HG03039 (cell line): Measurements from ENCODE around the gene PLB1.

Experiments used
- ATAC-seq: cut with Tn5 transposase; IDR thresholded peaks from one replicate; pipeline ENCODE4 v1.9.1; 2021; ENCODE audit warnings: mild to moderate bottlenecking, moderate library complexity; ENCODE audit not compliant: unreplicated experiment

The PLB1 gene, protein sequence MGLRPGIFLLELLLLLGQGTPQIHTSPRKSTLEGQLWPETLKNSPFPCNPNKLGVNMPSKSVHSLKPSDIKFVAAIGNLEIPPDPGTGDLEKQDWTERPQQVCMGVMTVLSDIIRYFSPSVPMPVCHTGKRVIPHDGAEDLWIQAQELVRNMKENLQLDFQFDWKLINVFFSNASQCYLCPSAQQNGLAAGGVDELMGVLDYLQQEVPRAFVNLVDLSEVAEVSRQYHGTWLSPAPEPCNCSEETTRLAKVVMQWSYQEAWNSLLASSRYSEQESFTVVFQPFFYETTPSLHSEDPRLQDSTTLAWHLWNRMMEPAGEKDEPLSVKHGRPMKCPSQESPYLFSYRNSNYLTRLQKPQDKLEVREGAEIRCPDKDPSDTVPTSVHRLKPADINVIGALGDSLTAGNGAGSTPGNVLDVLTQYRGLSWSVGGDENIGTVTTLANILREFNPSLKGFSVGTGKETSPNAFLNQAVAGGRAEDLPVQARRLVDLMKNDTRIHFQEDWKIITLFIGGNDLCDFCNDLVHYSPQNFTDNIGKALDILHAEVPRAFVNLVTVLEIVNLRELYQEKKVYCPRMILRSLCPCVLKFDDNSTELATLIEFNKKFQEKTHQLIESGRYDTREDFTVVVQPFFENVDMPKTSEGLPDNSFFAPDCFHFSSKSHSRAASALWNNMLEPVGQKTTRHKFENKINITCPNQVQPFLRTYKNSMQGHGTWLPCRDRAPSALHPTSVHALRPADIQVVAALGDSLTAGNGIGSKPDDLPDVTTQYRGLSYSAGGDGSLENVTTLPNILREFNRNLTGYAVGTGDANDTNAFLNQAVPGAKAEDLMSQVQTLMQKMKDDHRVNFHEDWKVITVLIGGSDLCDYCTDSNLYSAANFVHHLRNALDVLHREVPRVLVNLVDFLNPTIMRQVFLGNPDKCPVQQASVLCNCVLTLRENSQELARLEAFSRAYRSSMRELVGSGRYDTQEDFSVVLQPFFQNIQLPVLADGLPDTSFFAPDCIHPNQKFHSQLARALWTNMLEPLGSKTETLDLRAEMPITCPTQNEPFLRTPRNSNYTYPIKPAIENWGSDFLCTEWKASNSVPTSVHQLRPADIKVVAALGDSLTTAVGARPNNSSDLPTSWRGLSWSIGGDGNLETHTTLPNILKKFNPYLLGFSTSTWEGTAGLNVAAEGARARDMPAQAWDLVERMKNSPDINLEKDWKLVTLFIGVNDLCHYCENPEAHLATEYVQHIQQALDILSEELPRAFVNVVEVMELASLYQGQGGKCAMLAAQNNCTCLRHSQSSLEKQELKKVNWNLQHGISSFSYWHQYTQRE (N-terminal part only)

DNA sequence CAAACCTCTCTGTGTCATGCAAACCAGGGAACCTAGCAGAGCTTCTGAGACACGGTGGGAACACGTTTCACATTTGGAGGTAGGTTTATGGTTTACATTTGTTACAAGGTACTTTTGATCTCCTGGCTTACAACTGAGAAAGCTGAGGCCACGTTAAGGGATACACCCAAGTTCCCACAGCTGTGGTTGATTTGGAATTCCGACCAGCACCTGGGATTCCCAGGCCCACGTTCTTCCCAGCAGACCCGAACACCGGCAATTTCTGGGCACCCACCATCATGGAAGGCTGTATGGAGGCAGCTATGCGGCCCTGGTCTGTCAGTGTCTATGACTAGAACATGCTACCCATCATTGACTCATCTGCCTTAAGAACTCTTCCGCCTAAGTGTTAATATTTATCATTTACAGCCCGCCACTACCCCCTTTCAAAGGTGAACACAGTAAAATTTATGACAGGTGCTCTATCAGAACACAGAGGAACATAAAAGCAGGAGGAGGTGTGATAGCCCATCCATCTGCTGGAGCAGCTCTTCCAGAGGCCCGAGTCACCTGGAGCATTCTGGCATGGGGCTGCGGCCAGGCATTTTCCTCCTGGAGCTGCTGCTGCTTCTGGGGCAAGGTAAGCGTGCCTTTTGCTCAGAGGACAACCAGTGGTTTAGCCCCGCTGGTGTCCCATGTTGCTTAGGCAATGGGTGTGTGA lies at the start of gene PLB1:
PLB1 (plus strand) TSS at position 510 of the 700 bp plus-strand sequence; CDS start at position 565, 55 bp downstream.
- no peak for ATAC-seq

DNA sequence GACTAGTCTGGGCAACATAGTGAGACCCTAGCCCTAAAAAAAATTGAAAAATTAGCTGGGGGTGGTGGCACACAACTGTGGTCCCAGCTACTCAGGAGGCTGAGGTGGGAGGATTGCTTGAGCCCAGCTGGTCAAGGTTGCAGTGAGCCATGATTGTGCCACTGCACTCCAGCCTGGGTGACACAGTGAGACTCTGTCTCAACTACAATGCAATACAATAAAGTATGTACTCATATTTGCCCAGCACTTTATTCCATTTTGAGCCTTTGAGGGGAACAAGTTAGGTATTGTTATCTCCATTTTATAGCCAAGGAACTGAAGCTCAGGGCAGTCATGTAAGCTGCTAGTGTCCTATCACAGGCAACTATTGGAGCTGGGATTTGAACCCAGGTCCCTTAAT lies 49.3 kb upstream of the PLB1 start:
- no peak for ATAC-seq

DNA sequence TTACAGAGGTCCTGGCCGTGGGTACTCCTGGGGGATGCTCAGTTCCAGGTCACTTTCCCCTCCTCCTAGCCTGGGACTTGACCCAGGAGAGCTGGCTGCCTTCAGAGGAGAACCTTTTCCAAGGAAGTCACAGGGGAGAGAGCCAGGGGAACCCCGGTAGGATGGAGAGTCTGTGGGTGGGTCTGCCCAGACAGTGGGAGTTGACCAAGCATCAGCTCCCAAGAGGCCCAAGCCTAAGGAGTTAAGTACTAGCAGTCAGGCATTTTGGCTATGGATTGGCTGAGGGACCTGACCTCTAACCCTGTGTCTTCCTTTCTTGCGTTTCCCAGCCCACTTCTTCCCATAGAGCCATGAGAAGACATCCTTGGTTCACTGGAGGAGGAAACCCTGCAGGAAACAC lies 48.8 kb upstream of the PLB1 start:
- no peak for ATAC-seq

DNA sequence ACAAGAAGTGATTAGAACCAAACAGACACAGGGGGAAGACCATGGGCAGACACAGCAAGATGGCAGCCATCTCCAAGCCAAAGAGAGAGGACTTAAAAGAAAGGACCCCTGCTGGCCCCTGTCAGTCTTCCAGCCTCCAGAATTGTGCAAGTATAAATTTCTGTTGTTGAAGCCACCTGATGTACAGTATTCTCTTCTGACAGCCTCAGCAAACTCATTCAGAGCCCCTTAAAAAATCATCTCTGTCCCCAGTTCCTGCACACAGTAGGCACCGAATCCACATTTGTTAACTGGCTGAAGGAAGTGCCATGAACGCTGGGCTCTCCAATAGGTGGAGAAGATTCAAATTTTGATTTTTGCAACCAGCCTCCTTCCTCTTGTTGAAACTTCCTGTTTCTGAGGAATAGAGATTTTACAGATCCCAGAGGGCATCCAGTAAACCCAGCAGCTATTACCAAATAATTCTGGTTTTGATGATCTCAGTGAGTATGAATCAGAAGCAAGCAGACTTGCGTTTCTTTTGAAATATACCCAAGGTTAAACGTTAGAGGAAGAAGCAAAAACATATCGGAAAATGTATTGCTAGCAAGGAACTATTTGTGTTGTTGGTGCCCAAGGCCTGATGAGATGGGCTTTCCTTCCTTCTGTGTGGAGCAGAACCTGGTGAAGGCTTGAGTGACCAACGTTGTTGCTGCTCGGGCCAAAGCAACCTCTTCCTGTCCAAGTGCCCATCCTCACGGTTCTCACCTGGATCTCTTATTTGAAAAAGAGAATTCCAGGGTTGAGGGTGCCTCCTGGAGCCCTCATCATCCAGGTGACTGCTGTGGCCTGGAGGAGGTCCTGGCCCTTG lies 47.7 kb upstream of the PLB1 start:
- no peak for ATAC-seq

DNA sequence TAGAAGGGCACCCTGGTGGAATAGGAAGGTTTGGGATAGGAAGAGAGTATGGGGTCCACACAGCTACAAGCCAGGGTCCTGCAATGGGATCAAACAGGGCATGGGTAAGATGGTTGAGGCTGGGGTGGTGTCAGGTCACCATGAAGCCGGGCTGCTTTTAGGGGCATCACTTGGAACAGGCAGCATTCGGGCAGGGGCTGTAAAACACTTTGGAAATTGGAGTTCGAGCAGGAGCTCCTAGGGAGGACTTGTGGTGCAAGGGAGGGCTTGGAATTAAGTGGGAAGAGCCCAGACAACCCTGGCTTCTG lies 47.1 kb upstream of the PLB1 start:
- ATAC-seq, result no peak

DNA sequence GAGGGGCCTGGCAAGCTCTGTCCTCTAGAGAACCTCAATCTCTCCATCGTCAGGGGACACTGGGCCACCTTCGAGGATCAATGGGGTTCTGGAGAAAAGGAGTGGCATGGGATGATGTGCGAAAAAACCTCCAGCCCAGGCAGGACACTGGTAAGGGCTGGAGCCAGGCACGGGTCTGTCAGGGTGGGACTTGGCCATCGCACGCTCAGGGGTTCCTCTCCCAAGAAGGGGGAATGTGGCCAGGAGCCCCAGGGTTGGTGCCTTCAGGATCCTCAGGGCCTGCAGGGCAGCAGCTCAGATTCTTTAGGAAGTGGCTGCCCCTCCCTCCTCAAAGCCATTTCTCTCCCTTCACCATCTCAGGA lies 46.8 kb upstream of the PLB1 start:
- no peak for ATAC-seq

DNA sequence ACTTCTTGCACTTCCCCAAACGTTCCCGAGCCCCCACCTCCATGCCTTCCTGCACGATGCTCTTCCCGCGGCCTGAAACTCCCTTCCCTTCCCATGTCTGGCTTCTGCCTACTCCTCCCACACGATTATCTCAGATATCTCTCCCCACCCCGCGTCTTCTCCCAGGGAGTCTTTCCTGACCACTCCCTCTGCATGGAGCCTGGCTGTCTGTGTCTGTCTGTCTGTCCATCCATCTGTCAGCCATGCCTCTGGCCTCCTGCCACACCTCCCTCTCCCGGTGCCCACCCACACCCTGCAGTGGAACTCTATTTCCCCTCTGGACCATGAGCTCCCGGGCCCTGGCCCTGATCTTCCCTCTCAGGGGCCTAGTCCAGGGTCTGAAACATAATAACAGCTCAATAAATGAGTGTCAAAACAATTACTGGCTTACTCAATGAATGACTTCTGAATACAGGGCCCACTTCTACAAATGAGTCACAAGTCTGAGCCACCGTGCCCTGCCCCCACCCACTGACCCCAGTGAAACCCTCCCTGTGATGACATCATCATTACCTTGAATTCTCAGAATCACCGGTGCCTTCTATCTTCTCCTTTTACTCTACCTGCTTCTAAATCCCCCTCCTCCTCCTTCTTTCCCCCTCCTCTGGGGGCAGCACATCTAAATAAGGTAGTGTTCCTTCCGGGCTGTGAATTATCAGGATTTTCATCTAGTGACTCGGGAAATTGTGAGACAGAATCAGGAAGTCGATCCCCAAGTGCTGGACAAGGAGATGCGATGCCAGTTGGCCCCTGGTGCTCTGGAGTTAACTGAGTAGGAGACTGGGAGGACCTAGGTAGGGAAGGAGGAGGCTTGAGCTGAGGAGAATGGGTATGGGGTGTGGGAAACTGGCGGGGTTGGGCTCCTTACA lies 46.1 kb upstream of the PLB1 start:
- no peak for ATAC-seq

DNA sequence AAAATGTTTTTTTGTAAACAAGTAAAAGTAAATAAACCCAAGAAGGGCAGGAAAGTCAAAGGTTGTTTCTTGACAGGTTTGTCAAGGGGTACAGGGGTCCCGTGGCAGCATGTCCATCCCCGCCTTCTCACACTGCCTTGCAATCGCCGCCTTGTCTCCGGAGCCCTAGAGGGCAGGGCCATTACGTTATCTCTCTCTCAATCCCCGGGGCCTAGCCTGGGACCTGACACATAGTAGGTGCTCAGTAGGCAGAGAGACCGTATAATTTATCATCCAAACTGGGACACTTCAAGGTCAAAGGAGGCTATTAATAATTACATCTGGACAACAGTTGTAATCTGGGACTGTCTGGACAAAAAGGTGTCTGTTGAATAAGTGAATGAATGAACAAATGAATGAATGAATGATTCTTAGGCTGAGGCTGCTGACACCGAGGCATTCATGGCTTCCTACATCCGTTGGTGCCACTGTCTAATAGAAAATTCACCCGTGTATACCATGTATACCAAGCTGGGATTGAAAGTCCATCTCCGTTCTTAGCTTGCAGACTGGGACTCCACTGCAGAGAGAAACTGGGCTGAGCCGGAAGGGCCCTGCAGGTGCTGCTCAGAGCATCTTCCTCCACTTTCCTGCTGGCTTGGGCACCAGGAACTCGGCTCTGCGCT lies 44.8 kb upstream of the PLB1 start:
- ATAC-seq, result no peak

DNA sequence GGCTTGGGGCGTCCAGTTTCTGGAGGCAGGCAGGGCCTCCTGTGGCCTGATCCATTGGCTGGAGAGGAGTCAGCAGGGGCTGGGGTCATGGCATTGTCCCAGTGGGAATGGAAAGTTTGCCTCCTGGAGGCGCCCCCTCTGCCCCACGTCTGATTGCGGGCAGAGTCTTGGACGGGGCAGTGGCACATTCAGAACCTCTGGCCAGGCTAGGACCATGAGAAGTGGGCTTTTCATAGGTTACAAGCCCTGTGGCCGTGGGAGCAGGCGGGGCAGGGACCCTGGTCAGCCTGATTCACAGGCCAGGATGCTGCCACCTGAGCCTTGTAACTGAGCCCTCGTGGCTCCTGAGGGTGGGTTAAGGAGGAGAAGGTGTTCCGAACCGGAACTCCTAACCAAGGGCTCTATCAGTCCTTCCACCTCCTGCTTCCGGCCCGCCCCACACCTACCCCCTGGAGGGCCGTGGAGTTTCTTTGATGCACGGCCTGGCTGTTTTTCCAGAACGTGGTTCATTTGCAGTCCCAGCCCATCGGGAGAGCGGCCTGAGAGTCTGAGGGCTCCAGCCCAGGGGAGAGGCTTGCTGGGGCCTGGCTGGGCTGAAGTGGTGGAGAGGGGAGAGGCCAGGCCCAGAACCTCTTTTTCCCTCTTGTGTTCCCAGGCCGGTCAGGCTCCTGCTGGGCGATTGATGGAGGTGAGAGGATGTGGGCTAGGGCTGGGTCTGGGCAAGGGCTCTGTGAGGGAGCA lies 43.9 kb upstream of the PLB1 start:
- ATAC-seq, result no peak

DNA sequence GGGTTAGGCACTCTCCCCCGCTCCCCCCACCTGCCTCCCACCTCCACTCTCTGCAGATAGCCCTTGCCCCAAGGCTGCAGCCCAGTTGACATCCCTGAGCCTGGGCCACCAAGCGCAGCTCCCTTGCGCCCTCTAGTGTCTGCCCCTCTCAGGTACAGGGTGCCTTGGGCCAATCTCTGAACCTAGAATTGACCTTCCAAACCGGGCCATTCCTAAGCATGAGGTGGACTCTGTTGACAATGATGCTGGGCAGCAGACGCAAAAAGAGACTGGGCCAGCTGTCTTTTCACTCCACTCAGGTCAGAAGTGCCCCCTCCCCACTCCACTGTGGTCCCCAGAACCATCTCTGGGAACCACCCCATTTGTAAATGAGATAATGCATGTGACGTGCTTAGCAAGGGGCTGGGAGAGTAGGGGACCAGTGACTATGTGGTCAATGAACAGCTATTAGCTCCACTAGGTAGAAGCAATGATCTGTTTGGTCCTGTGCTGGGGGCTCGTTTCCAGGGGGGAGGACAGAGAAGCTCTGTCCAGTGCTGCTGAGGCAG lies 43.3 kb upstream of the PLB1 start:
- ATAC-seq, result no peak

DNA sequence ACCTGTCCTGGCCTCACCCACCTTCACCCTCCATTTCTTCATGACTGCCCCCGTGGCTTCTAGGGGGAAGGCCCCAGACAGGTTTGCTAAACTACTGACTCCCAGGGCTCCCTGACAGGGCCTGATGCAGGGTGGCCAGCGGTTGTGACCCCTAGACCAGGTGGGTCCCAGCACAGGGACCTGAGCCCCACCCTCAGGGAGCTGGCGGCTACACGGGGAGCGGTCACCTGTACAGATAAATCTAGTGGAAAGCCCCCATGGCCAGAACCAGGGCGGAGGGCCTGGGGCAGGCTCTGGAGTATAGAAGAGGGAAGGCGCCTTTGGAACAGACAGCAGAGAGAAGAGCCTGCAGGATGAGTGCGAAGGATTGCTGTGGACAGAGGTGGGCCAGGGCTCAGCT lies 42.5 kb upstream of the PLB1 start:
- no peak for ATAC-seq

DNA sequence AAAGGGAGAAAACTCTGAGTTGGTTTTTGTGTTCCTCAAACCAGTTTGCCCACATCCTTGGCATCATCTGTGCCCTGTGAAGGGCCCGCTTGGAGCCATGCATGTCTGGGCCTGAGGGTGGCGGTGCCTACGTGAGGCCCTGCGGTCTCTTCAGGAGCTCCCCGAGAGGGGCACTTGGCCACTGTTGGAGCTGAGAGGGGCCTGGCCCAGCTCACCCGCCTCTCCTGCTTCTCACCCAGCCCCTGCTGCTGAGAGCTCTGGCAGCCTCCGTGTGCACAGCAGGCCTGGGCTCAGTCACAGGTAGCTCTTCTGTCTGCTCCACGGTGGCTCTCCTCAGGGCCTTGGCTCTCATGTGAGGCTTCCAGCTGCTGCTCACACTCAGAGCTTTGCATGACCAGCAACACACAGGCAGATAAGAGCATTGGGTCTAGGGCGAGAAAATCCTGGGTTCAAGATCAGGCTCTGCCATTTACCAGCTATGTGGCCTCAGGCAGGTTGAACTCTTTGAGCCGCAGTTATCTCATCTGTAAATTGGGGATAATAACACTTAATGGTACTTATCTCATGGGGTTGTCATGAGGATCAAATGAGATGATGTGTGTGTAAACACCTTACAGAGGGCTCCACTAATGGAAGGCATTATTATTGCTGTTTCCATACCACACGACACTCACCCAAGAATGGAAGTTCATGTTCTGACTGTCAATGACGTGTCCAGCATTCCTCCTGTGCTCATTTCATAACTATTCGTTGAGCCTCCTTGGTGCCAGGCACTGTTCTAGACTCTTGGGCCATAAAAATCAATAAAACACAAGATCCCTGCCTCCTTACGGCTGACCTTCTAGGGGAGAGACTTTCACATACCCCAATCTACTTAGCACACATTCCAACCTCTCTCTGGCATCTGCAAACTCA lies 41.6 kb upstream of the PLB1 start:
- no peak for ATAC-seq

DNA sequence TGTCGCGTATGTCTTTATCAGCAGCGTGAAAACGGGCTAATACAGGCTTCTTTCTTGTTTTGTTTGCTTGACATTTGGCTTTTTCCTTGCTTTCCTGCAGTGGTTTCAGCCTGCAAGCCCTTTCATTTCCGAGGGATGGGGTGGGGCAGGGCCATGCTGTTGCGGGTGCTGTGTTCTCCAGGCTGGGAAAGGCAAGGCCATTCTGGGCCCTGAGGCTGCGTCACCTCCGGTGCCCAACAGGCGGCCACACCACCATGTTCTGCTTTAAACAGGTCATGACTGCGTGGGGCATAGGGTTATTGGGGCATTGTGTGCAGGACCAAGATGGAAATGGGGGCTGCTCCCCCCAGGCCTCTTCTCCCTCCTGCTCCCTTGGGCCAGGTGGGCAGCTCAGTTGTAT lies 38.6 kb upstream of the PLB1 start:
- no peak for ATAC-seq

DNA sequence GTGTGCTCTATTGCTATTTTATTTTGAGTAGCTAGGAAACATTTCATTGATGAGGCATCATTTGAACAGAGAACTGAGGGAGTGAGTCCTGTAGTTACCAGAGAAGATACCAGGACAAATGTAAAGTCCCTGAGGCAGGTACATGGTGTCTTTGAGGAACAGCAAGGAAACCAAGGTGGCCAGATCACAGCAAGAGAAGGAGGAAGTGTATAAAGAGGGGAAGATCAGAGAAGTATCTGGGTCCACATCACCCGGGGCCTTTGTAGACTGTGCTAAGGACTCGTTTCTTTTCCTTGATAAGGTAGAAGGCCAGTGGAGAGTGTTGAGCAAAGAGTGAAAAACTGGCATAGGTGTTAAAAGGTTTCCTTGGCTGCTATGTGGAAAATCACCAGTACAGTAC lies 34.8 kb upstream of the PLB1 start:
- ATAC-seq, result no peak

DNA sequence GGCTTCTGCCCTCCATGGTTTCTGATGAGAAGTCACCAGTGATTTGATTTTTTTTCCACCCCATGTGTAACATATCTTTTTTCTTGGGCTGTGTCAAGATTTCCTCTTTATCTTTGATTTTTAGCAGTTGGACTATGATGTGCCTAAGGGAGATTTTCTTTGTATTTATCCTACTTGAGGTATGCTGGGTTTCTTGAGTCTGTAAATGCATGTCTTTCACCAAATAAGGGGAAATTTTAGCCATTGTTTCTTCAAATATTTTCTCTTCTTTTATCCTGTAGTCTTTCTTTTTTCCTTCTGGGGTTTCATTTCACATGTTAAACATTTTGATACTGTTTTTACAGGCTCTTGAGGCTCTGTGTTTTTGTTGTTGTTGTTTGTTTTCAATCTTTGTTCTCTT lies 33.7 kb upstream of the PLB1 start:
- no peak for ATAC-seq

DNA sequence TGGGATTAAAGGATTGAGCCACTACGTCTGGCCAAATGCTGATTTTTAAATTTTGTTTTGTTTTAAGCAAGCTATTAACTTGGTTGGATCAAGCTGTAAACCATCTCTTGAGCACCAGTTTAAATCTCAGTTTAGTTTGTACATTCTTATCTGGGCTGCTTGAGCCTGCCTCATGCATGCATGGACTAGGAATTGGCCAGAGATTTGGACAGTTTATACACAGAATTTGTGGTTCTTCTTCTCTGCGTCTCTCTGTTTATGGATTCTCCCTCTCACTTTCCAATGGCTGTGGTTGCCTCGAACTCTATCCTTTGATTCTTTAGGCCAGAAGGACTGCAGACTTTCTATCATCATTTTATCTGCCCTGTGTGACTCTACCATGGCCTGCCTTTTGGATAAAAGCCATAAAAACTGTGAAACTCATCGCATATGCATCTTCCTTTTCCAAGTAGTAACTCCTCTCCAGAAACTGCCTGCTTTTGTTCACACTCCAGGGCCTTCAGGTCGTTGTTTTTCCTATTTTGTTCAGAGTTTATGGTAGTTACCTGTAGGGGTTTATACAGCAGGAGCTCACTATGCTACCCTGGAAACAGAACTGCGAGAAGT lies 32.5 kb upstream of the PLB1 start:
- ATAC-seq, result no peak
